ENCODE results near the gene ATP9B. TPM values are rescaled to one million over a fixed set of nuclear protein-coding genes. Genes with fewer than 3 reads are reported as not detected.

The ATP9B gene
- total RNA-seq, 1 donor from 2014 or later: 18.7 TPM

DNA sequence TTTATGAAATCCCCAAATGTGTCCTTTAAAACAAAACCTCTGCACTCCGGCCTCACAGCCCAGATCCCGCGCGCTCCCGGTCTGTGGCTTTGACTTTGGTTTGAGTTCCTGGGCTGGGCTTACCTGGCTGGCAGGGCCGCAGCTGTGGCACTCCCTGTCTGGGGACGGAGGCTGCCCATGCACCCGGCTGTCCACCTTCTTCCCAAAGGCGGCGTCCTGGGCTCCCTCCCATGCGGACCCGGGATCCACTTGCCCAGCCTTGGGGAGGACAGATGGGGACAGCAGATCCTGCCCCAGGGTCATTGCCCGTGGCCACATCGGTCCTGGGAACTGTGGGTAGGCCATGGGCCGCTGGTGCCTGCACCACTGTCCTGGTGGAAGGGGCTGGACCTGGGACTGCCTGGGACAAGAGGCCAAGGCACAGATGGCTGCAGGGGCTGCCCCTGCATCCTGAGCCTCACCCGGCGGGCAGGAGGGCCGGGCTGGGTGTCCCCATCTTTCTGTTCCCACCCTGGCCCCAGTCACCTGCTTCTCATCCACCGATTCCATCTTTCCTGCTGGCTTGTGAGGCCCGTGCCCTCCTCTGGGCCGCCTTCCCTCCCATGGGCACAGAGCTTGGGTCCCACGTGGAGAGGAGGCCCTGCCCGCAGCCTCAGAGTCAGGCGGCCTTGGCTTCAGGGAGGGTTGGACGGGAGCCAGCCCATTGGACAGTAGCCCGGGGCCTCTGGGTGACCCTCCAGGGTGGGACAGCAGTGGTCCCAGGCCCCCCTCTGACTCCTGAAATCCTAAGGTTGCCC is 354.2 kb downstream of the ATP9B start:
- DNase-seq (ENCODE audit: low read depth): no peak

GRCh38 chr18:79424008-79424565 is 354.9 kb downstream of the ATP9B start:
- no peak for DNase-seq (ENCODE audit: low read depth)

DNA sequence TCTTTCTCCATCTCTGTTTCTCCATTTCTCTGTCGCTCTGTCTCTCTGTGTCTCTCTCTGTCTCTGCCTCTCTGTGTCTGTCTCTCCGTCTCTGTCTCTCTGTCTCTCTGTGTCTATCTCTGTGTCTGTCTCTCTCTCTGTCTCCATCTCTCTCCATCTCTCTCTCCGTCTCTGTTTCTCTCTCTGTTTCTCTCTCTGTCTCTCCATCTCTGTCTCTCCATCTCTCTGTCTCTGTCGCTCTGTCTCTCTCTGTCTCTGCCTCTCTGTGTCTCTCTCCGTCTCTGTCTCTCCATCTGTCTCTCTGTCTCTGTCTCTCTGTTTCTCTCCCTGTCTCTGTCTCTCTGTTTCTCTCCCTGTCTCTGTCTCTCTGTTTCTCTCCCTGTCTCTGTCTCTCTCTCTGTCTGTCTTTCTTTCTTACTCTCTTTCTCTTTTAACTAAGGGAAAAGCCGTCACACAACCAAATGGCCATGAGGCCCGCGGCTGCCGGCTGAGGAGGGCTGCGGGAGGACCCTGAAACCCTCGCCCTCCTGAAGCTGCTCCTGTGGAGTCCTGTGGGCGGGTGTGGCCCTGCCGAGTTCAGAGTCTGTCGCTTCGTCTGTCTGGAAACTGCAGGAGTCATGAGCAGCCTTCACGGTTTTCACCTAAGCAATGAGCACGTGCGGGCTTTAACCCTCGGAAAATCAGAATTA is 355.8 kb downstream of the ATP9B start:
- no peak for DNase-seq (ENCODE audit: low read depth)

GRCh38 chr18:79425569-79425886 is 356.3 kb downstream of the ATP9B start:
- DNase-seq (ENCODE audit: low read depth): no peak

DNA sequence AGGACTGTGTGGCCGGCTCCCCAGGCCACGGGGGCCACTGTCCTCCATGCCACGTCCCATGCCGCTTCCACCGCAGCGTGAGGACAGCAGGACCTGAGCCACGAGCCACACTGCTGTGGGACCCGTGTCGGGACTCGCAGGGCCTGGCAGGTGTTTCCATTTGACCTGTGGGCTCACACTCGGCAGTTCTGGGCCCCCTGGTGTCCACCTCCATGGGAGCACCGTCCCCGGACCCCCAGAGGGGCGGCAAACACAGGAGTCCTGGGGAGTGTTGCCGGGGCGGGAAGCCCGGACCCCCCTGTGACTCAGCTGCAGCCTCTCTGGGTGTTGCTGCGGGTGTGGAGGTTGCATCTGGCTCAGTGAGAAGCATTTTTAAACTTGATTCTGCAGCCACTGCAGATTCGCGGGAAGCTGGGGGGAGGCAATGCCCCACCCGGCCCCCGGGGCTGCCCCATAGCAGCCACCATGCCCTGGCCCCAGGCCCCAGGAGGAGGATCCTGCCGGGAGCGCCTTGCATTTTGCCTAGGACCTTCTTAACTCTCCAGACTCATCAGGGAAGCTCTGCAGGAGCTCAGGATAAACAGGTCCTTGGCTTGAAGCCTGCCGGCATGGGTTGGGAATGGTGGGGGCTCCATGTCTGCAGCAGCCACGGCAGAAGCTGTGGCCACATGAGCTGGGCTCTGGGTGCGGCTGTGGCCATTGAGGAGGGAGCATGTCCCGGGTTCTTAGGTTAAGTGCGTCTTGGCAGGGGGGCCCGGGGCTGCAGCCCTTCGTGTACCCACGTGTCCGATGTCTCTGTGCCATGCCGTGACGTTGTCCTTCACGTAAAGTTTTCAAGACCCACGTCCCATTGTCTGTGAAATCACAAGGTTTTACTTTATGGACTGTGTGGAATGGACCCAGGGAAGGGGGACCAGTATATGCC is 357.4 kb downstream of the ATP9B start:
- no peak for DNase-seq (ENCODE audit: low read depth)

DNA sequence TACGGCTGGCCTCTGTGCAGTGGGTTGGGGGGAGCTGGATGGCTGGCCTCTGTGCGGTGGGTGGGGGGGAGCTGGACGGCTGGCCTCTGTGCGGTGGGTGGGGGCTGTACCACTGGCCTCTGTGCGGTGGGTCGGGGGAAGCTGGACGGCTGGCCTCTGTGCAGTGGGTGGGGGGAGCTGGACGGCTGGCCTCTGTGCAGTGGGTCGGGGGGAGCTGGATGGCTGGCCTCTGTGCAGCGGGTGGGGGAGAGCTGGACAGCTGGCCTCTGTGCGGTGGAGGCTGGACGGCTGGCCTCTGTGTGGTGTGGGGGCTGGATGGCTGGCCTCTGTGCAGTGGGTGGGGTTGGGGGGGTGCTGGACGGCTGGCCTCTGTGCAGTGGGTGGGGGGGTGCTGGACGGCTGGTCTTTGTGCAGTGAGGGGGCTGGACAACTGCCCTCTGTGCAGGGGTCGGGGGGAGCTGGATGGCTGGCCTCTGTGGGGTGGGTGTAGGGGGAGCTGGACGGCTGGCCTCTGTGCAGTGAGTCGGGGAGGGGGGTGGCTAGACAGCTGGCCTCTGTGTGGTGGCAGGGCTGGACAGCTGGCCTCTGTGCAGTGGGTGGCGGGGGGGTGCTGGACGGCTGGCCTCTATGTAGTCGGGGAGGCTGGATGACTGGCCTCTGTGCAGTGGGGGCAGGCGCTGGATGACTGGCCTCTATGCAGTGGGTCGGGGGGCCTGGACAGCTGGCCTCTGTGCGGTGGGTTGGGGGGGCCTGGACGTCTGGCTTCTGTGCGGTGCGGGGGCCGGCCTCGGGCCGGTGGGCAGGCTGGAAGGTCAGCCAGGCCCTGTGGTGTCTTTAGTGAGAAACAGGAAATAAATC is 358.4 kb downstream of the ATP9B start:
- peak; percentile 47 for DNase-seq (ENCODE audit: low read depth)

Other genes with a start within 250 kb of the ATP9B start
- gene SALL3, start 89.6 kb upstream of the ATP9B start, total RNA-seq: not detected in 2 replicates